Measurements from ENCODE around the gene ERO1A. TPM values are rescaled to one million over a fixed set of nuclear protein-coding genes. Genes with fewer than 3 reads are reported as not detected.

The ERO1A gene
- total and polyA plus RNA-seq, 9 of the 15 experiments (the other 6 are each of a cell fraction or from before 2014, with no cell fraction given) = 11.0 to 46.2 (median 27.6) TPM

- peak; percentile 85 for TF ChIP-seq NFRKB (IDR thresholded peaks at IDR 0.05; ENCODE audit: low read depth)
- no peak for TF ChIP-seq FOXM1 (IDR thresholded peaks at IDR 0.05; ENCODE audit: low read depth)
- TF ChIP-seq FOXM1 (CRISPR knock-in tag; IDR thresholded peaks at IDR 0.05; ENCODE audit: low read depth) = no peak
- TF ChIP-seq GABPA (tag; conservative IDR thresholded peaks at IDR 0.05; ENCODE audit: low read depth) = peak; percentile 91
- TF ChIP-seq NKRF (IDR thresholded peaks at IDR 0.05; ENCODE audit: borderline replicate concordance) = peak; percentile 32; the same call in 1 of the 2 replicates
- TF ChIP-seq LEF1 (IDR thresholded peaks at IDR 0.05) = no peak
- 0 out of 2 replicates have a peak, but pooled peaks have one; percentile 34 for TF ChIP-seq AFF4 (CRISPR knock-in tag; IDR thresholded peaks at IDR 0.05)
- TF ChIP-seq PHF21A (IDR thresholded peaks at IDR 0.05; ENCODE audit: borderline replicate concordance, low read depth) = no peak
- peak; percentile 81 for TF ChIP-seq GABPB1 (CRISPR knock-in tag; IDR thresholded peaks at IDR 0.05)
- peak; percentile 42 for TF ChIP-seq GATA2 (CRISPR knock-in tag; IDR thresholded peaks at IDR 0.05)
- TF ChIP-seq JUN (IDR thresholded peaks at IDR 0.05; ENCODE audit: borderline replicate concordance, low read depth, low read length) = no peak
- TF ChIP-seq JUN (CRISPR knock-in tag; IDR thresholded peaks at IDR 0.05; ENCODE audit: borderline replicate concordance) = no peak
- TF ChIP-seq, protein P1, sequence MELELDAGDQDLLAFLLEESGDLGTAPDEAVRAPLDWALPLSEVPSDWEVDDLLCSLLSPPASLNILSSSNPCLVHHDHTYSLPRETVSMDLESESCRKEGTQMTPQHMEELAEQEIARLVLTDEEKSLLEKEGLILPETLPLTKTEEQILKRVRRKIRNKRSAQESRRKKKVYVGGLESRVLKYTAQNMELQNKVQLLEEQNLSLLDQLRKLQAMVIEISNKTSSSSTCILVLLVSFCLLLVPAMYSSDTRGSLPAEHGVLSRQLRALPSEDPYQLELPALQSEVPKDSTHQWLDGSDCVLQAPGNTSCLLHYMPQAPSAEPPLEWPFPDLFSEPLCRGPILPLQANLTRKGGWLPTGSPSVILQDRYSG (tag; conservative IDR thresholded peaks at IDR 0.05; ENCODE audit: low read depth) = no peak
- no peak for TF ChIP-seq TCF3 (CRISPR knock-in tag; IDR thresholded peaks at IDR 0.05)
- no peak for TF ChIP-seq ZNF133 (CRISPR knock-in tag; IDR thresholded peaks at IDR 0.05)
- no peak for TF ChIP-seq ZNF12 (CRISPR knock-in tag; IDR thresholded peaks at IDR 0.05)
- no peak for TF ChIP-seq NR2C2 (CRISPR knock-in tag; IDR thresholded peaks at IDR 0.05)
- peak; percentile 83 for TF ChIP-seq NR2C2 (tag; IDR thresholded peaks at IDR 0.05)
- peak; percentile 90 for TF ChIP-seq POLR2H (tag; IDR thresholded peaks at IDR 0.05; ENCODE audit: low read depth)
These were observed 11.7 kb upstream of the ERO1A start, which contains the start of gene PSMC6 (continued) for GRCh38 chr14:52706724-52707706.

All from K562 (cell line).